Measurements from ENCODE around the gene IFT74.

DNA sequence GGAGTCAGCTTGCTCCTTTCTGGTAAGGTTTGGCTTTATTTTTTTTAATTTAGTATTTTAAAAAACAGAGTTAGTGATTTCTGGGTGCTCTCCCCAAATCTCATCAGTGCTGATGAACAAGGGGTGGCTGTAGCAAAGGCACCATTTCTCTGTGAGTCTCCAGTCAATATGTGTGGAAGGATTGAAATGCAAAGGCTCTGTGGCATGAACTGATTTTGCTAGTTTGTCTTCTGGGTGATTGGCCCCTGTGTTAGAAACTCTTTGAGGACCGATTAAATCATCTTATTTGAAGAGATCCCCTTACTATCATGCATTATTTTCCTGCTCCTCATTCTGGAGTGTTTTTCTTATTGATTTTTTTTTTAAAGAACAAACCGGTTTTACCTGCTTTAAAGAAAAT, 153.4 kb downstream of the IFT74 start:
- no peak for TF ChIP-seq RFXAP (CRISPR knock-in tag; IDR thresholded peaks at IDR 0.05; ENCODE audit: borderline replicate concordance)
- TF ChIP-seq MED13 (CRISPR knock-in tag; IDR thresholded peaks at IDR 0.05), result no peak
- TF ChIP-seq, protein P1, sequence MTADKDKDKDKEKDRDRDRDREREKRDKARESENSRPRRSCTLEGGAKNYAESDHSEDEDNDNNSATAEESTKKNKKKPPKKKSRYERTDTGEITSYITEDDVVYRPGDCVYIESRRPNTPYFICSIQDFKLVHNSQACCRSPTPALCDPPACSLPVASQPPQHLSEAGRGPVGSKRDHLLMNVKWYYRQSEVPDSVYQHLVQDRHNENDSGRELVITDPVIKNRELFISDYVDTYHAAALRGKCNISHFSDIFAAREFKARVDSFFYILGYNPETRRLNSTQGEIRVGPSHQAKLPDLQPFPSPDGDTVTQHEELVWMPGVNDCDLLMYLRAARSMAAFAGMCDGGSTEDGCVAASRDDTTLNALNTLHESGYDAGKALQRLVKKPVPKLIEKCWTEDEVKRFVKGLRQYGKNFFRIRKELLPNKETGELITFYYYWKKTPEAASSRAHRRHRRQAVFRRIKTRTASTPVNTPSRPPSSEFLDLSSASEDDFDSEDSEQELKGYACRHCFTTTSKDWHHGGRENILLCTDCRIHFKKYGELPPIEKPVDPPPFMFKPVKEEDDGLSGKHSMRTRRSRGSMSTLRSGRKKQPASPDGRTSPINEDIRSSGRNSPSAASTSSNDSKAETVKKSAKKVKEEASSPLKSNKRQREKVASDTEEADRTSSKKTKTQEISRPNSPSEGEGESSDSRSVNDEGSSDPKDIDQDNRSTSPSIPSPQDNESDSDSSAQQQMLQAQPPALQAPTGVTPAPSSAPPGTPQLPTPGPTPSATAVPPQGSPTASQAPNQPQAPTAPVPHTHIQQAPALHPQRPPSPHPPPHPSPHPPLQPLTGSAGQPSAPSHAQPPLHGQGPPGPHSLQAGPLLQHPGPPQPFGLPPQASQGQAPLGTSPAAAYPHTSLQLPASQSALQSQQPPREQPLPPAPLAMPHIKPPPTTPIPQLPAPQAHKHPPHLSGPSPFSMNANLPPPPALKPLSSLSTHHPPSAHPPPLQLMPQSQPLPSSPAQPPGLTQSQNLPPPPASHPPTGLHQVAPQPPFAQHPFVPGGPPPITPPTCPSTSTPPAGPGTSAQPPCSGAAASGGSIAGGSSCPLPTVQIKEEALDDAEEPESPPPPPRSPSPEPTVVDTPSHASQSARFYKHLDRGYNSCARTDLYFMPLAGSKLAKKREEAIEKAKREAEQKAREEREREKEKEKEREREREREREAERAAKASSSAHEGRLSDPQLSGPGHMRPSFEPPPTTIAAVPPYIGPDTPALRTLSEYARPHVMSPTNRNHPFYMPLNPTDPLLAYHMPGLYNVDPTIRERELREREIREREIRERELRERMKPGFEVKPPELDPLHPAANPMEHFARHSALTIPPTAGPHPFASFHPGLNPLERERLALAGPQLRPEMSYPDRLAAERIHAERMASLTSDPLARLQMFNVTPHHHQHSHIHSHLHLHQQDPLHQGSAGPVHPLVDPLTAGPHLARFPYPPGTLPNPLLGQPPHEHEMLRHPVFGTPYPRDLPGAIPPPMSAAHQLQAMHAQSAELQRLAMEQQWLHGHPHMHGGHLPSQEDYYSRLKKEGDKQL (CRISPR knock-in tag; IDR thresholded peaks at IDR 0.05; ENCODE audit: low read depth), result no peak
- no peak for TF ChIP-seq ZNF10 (CRISPR knock-in tag; IDR thresholded peaks at IDR 0.05; ENCODE audit: borderline replicate concordance, low read depth)
- TF ChIP-seq, protein P2, sequence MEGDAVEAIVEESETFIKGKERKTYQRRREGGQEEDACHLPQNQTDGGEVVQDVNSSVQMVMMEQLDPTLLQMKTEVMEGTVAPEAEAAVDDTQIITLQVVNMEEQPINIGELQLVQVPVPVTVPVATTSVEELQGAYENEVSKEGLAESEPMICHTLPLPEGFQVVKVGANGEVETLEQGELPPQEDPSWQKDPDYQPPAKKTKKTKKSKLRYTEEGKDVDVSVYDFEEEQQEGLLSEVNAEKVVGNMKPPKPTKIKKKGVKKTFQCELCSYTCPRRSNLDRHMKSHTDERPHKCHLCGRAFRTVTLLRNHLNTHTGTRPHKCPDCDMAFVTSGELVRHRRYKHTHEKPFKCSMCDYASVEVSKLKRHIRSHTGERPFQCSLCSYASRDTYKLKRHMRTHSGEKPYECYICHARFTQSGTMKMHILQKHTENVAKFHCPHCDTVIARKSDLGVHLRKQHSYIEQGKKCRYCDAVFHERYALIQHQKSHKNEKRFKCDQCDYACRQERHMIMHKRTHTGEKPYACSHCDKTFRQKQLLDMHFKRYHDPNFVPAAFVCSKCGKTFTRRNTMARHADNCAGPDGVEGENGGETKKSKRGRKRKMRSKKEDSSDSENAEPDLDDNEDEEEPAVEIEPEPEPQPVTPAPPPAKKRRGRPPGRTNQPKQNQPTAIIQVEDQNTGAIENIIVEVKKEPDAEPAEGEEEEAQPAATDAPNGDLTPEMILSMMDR (CRISPR knock-in tag; IDR thresholded peaks at IDR 0.05), result no peak
- TF ChIP-seq, protein P3, sequence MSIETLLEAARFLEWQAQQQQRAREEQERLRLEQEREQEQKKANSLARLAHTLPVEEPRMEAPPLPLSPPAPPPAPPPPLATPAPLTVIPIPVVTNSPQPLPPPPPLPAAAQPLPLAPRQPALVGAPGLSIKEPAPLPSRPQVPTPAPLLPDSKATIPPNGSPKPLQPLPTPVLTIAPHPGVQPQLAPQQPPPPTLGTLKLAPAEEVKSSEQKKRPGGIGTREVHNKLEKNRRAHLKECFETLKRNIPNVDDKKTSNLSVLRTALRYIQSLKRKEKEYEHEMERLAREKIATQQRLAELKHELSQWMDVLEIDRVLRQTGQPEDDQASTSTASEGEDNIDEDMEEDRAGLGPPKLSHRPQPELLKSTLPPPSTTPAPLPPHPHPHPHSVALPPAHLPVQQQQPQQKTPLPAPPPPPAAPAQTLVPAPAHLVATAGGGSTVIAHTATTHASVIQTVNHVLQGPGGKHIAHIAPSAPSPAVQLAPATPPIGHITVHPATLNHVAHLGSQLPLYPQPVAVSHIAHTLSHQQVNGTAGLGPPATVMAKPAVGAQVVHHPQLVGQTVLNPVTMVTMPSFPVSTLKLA (IDR thresholded peaks at IDR 0.05), result no peak
- TF ChIP-seq ZNF263 (CRISPR knock-in tag; IDR thresholded peaks at IDR 0.05), result no peak
- no peak for TF ChIP-seq KDM2A (CRISPR knock-in tag; IDR thresholded peaks at IDR 0.05; ENCODE audit: borderline replicate concordance, low read depth)
- TF ChIP-seq POLR2AphosphoS5 (IDR thresholded peaks at IDR 0.05; ENCODE audit: low read depth, low read length), result no peak

All from HepG2 (cell line).